Stimulated activated CD4-positive, alpha-beta T cell treated with anti-CD3 and anti-CD28 coated beads, TNF-alpha, amount 100 ng/mL, for 24 hours (primary cell): ENCODE data around the gene PSMD3.
"Not testable (repeated sequence)": the region's sequence is repeated elsewhere in the genome, so short reads cannot be mapped to it uniquely, and the experiment has no call there.

ENCODE experiments used
- DNase-seq, 3 experiments: peaks; one replicate each; pipeline ENCODE4 v3.0.0-alpha.2; 2020; ENCODE audit warnings: low read depth in 3 of 3

PSMD3 gene

GRCh38 chr17:39980351-39981206 lies at the start of gene PSMD3:
Gene PSMD3, plus strand, starts transcription at chr17:39980807. Its CDS starts 164 bp downstream, at chr17:39980971.
- peak; percentile 93 to 97 (median 95) for DNase-seq

DNA sequence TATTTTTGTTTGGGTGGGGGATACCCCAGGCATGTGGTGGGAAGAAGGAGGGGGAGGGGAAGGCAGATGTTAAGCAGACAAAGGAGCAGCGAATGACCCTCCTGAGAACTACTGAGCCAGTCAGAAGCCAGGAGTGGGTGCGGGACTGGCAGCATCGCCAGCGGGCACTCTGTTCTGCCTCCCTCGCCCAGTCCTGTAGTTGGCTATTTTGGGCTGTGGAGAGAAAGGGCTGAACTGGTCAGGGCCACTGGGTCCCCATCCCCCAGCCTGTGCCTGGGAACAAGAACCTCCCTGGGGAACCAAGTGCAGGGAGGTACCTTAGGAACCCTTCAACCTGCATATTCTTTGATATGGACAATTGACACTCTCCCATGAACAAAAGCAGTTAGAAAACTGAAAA lies 46.7 kb upstream of the PSMD3 start:
- DNase-seq = no peak

DNA sequence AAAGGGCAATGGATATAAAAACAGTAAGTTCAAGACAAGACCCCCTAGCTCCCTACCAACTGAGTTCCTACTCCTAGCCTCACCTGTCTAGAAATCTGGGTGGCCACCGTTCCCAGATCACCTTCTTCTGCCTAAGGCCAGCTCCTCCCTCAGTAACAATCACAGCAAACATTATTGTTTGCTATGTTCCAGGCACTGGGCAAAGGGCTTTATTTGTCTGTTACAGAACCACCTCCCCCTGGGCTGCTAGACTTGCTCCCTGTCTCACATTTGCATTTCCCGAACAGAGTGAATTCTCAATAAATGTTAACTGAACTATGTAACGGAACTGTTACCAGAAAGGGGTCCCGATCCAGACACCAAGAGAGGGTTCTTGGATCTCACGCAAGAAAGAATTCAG lies 46.3 kb upstream of the PSMD3 start:
- no peak for DNase-seq

DNA sequence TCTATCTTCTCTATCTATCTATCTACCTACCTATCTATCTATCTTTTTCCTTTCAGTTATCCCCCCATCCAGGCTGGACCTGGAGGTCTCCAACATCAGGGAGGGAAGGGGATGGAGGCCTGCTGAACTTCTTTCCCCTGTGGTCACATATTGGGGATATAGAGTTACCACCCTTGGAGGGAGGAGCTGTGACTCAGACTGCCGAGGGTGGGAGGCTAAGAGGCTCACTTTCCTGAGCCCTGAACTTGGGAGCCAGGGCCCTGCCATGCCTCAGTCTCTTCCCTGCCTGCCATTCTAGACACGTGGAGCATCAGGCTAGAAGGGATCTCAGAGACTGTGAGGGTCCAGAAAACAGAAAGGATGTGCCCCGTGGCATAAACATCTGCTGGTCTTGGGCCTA lies 44.7 kb upstream of the PSMD3 start:
- DNase-seq = no peak

DNA sequence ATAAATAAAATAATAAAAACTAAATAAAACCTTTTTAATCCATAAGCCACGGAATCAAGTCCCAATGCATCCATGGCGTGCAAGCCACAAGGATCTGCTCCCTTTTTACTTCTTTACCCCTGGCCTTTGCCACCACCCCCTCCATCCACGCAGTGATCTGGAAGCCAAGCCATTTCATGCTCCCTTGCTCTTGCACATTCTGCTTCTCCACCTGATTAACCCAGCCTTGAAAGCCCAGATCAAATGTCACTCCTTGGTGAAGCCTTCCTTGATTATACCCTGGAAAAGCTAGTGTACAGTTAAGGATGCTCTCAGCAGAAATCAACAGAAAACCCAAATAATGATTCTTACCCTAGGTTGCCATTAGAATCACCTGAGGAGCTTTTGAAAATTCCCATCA lies 43.2 kb upstream of the PSMD3 start:
- no peak for DNase-seq

GRCh38 chr17:39938140-39938869 lies 42.3 kb upstream of the PSMD3 start:
- DNase-seq = no peak

DNA sequence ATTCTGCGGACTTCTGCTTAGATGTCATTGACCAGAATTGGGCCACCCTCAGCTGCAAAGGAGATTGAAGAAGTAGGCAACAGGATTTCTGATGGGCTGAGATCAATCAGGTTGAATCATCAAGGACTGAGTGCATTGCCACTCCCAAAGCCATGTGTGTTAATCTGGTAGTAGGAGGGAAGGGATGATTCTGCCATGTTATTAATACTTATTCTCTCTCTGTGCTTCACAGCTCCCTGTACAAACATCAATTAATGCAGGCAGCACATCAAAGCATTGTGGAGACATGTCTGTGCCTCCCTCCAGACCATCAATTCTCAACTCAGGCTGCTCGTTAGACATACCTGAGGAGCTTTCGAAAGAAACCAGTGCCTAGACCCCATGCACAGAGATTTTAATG lies 41.5 kb upstream of the PSMD3 start:
- DNase-seq = no peak

DNA sequence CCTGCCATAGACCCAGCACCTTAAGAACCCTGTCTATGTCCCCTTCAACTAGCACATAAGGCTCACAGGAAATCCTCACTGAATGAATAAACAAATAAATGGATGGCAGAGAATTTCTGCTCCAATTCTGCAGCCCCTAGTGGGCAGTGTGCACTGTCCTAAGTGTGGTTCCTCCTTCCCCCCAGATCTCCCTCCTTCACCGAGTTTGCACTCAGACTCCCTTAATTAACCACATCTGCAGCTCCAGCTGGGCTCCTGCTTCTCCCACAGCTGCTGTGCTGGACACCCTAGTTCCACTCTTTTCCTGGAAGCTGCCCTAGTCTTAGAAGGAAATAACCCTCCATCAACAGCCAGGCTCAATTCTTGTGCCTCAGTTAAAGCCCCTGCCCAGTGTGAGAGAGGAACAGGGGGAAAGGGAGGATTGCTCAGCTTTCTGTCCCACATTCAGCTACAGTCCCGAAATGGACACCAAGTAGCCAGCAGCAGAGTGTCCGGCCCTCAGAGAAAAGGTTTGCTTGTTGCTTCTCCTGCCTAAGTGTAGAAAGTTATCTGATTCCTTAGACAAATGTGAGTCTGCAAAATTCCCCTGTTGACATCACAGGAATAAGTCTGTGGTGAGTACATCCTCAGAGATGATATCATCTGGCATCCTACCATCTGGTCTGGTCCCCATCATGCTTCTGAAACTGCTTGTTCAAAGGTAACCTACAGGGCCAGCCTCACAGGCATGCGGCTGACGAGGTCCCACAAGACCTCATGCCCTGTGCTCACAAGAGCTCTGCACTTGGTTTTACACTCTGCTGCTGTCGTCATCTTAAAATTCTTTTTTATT lies 40.8 kb upstream of the PSMD3 start:
- DNase-seq = peak in 1 of 3 experiments; percentile 43

DNA sequence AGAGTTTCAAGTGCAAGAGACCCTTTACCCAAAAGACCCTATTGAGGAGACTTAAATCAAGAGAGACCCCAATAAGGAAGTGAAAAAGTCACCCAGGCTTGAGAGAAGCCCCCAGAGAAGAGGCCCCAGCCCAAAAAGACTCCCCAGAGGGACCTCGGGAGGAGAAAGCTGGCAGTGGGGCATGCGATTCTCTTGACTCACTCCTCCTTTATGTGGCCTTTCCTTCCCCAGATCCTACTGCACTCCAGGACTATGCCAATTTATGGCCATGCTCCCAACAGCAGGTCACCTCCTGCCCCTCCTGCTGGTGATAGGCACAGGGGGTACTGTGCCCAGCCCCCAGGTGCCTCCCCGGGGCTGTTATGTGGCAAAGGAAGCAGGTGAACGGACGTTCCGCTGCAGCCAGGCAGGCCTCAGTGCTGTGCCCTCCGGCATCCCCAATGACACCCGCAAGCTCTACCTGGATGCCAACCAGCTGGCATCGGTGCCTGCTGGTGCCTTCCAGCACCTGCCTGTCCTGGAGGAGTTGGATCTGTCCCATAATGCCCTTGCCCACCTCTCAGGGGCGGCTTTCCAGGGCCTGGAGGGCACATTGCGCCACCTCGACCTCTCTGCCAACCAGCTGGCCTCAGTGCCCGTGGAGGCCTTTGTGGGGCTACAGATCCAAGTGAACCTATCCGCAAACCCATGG lies 36.8 kb upstream of the PSMD3 start:
- DNase-seq = no peak

- no peak for DNase-seq
Observed at GRCh38 chr17:39944393-39944711, 36.3 kb upstream of the PSMD3 start.

GRCh38 chr17:39946551-39947330 lies 33.9 kb upstream of the PSMD3 start:
- DNase-seq = no peak

GRCh38 chr17:39948489-39948828 lies 32.1 kb upstream of the PSMD3 start:
- not testable (repeated sequence) for DNase-seq

GRCh38 chr17:39949028-39949427 lies 31.6 kb upstream of the PSMD3 start:
- no peak for DNase-seq

DNA sequence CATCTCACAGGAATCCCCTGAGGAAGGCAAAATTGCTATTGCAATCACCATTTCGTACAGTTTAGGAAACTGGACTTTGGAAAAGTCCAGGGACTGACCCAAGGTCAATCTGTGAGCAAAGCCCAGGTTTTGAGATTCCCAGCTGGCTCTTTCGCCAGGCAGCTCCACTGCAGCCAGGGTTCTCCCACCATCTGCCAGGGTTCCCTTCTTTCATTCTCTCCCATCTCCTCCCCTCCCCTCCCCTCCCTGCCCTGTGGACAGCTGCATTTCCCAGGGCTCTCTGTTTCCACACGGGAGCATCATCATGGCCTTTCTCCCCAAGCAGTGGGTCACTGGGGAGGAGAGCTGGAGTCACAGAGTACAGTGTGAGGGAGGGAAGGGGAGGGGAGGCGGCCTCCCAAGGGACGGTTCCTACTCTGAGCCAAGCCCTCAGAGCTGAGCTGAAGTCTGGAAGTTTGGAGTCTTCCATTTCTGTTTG lies 29.7 kb upstream of the PSMD3 start:
- DNase-seq = no peak

GRCh38 chr17:39951924-39952679 lies 28.5 kb upstream of the PSMD3 start:
- no peak for DNase-seq

DNA sequence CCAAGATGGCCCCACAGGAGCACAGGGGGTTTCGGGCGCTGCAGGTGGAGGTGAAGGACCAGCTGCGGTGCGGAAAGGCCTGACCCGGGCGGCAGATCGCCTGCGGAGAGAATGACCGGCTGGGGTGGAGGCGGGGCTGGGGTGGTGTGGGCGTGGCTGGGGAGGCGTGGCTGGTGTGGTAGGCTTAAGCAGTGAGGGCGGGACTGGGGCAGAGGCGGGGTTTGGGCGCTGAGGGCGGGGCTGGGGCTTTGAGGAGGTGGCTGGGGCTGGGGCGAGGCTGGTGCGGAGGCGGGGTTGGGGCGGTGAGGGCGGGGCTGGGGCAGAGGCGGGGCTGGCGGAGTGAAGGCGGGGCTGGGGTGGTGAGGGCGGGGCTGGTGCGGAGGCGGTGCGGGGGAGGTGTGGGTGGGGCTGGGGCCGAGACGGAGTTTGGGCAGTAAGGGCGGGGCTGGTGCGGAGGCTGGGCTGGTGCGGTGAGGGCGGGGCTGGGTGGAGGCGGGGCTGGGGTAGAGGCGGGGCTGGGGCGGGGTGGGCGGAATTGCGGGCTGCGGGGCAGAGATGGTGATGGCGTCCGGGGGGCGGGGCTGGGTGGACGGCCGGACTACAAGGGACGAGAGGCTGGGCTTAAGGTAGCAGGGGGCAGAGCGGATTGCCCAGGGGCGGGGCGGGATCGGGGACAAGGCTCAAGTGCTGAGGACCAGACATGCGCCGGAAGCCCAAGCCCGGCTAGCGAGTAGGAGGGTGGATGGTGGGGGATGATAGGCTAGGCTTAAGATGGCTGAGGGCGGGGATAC lies 27.7 kb upstream of the PSMD3 start:
- peak; percentile 66 to 94 (median 79) for DNase-seq

DNA sequence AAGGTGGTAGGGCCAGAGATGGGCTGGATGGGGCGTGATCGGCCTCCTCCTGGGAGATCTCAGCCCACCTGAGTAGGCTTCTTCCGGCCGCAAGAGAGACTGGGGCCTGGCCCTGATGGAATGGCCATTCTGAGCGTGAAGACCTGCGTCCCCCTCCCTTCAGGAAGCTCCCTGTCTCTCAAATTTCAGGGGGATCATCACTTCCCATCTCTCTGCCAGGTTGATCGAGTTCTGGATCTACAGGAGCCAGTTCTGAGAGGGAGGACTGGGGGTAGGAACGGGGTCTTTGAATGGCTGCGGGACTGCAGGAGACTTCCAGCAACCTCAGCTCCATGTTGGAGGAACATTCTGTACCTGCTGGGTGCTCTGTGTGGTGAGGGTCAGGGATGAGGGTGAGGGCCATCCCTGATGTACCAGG lies 27.1 kb upstream of the PSMD3 start:
- DNase-seq = no peak

DNA sequence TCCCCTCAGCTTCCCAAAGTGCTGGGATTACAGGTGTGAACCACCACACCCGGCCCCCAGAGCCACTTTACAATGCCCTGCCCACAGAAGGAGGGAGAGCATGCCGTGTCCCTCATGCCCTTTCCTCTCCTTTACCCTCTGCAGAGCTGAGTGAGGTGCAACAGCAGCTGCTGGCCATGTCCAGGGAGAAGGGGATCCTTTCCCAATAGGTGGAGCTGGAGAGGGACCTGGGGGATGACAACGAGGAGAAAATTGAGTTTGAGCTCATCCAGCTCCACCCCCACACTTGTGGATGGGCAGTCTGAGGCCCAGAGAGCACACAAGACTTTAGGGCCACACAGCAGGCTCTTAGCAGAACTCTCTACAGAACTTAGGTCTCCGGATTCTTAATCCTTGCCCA lies 25.7 kb upstream of the PSMD3 start:
- no peak for DNase-seq

GRCh38 chr17:39955726-39956225 lies 24.8 kb upstream of the PSMD3 start:
- DNase-seq = no peak
